Suprapubic skin (tissue), 4 donors: Measurements from ENCODE around the gene RASGEF1C.

Source experiments
- POLR2A ChIP-seq, 2 donors: fragments of 450-650 bp; IDR thresholded peaks; one replicate each; pipeline ENCODE4 v1.6.1; 2017; ENCODE audit warnings: antibody characterized with exemption in 2 of 2, mild to moderate bottlenecking in 2 of 2, moderate library complexity in 2 of 2
- POLR2AphosphoS5 ChIP-seq, 3 donors: sonication (generic); formaldehyde crosslinking; IDR thresholded peaks; one replicate each; pipeline ENCODE4 v1.6.1; 2017; ENCODE audit warnings: antibody characterized with exemption in 3 of 3

- TF ChIP-seq POLR2AphosphoS5 (IDR thresholded peaks at IDR 0.05): no peak
- TF ChIP-seq POLR2A (IDR thresholded peaks at IDR 0.05): no peak
Observed at GRCh38 chr5:180176191-180176590, 32.8 kb downstream of the RASGEF1C start.
